Medulla oblongata (tissue), 1 donor: ENCODE data around the gene CHTF8.

Experiments used
- DNase-seq: peaks from one replicate; pipeline ENCODE4 v3.0.0-alpha.2; 2015; ENCODE audit errors: extremely low spot score

Gene CHTF8

DNA sequence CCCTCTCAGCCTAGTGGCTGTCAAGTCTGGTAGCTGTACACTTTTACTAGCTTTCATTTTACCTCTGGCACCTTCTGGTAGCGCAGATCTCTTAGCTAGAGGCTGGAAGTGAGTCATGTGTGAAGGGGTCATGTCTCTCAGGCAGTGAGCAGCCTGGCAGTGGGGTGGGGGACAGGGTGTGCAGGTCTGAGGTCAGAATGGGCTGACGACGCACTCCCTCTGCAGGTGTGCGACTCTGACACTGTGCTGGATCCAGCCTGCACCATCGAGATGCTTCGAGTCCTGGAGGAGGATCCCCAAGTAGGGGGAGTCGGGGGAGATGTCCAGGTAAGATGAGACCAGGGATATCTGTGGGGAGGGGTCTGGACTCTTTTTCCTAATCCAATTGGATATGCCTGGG is 19.2 kb downstream of the CHTF8 start:
- DNase-seq: no peak

DNA sequence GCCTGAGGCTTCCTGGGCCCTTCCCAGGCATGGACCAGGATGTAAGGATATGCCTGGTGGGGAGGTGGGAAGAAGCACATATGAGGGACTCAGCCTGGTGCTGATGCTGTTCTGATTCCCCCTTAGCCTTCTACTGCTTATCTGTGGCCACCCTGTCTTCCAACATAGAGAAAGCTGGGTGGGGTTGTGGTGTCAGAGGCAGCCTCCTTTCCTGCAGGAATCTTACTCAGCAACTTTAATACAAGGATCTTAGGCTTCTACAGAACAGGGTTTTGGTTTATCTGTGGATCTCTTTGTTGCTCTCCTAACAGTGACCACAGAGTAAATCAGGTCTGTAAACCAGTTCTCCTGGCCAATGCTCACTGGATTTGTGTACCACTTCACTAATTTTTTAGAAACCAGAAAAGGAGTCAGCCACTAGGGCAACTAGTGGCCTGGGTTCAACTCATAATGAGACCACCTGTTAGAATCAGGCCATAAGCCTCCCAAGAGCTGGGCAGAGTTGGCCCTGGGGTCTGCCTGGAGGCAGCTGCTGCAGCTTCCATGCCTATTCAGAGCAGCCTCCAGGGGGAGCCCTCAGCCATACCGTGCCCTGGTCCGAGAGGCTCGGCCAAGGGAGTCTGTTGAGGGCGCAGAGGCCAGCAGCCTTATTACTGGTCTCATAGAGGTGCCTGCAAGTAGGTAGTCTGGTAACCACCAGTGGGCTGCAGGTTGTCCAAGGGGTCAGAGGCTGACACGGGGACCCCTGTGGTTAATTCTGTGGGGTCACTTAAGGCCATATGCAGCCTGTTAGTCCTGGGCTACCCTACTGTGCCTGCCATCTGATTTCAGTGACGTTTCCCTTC is 19.9 kb downstream of the CHTF8 start:
- no peak for DNase-seq

DNA sequence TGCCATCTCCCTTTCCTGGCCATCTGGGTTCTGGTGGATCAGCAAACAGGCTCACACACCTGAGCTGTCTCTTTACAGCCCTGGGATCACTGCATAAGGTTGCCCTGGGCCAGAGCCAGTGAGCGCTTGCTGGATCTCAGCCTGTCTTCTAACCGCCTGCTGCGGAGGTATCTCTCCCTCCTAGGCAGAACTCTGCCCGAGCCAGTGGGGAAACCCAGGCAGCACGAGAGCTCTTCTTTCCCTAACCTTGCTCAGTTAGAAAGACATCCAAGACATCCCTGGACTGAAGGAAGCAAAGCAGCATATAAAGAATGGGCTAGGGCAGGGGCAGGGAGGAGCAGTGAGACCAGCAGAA is 20.5 kb downstream of the CHTF8 start:
- DNase-seq: no peak

DNA sequence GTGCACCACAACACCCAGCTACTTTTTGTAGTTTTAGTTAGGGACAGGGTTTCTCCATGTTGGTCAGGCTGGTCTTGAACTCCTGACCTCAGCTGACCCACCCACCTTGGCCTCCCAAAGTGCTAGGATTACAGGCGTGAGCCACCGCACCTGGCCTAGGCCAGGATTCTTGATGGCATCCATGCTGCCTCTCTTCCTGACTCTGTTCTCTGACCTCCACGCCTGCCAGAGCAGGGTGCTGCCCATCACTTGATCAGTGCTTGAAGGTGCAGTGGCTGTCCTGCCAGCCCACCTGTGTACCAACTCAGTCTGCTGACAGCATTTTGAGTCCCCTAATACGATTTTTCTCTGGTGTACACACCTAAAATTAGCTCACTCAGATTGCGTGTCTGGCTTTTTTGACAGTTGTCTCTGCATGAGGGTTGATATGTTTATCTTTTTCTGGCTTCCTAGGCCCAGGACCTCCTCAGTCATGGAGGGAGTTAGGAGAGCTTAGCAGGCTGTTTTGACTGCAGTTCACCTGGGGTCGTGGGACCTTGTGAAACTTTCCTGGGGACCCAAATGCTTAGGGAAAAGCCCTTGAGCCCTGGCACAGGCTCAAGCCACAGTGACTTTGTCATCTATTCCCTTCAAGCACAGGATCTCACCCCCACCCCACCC is 21.0 kb downstream of the CHTF8 start:
- DNase-seq: no peak

DNA sequence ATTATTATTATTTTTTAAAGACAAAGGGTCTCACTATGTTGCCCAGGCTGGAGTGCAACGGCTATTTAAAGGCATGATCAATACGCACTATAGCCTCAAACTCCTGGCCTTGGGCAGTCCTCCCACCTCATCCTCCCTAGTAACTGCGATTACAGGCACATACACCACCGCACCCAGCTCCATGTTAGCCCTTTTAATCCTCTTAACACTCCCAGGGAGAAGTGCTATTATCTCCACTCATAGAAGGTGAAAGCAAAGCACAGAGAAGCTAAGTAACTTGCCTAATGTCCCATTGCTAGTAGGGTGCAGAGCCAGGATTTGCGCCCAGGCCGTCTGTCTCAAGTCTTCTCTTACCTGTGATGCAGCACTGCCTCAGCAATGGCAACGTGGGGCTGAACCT is 22.0 kb downstream of the CHTF8 start:
- DNase-seq: no peak

DNA sequence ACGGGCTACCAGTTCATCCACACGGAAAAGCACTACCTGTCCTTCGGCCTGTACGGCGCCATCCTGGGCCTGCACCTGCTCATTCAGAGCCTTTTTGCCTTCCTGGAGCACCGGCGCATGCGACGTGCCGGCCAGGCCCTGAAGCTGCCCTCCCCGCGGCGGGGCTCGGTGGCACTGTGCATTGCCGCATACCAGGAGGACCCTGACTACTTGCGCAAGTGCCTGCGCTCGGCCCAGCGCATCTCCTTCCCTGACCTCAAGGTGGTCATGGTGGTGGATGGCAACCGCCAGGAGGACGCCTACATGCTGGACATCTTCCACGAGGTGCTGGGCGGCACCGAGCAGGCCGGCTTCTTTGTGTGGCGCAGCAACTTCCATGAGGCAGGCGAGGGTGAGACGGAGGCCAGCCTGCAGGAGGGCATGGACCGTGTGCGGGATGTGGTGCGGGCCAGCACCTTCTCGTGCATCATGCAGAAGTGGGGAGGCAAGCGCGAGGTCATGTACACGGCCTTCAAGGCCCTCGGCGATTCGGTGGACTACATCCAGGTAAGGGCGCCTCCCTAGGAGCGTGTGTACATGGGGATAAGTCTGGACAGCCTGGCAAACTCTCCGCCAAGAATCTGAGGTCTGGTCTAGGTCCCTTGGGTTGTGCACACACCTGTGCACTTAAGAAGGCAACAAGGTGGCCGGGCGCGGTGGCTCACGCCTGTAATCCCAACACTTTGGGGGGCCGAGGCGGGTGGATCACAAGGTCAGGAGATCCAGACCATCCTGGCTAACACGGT is 22.7 kb downstream of the CHTF8 start:
- DNase-seq: no peak

DNA sequence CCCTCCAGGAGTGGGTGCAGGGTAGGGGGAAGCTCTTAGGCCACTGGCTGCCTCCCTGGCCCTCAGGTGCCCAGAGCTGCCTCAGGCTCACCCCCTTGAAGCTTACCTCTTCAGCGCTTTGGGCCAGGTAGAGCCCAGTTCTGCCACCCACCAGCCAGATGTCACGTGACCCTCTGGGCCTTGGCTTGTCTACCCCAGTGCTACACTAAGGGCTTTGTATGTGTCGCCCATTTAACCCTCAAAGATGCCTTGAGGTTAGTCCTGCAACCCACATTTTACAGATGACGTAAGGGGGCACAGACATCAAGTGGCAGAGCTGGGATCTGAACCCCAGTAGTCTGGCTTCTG is 23.5 kb downstream of the CHTF8 start:
- DNase-seq: no peak

DNA sequence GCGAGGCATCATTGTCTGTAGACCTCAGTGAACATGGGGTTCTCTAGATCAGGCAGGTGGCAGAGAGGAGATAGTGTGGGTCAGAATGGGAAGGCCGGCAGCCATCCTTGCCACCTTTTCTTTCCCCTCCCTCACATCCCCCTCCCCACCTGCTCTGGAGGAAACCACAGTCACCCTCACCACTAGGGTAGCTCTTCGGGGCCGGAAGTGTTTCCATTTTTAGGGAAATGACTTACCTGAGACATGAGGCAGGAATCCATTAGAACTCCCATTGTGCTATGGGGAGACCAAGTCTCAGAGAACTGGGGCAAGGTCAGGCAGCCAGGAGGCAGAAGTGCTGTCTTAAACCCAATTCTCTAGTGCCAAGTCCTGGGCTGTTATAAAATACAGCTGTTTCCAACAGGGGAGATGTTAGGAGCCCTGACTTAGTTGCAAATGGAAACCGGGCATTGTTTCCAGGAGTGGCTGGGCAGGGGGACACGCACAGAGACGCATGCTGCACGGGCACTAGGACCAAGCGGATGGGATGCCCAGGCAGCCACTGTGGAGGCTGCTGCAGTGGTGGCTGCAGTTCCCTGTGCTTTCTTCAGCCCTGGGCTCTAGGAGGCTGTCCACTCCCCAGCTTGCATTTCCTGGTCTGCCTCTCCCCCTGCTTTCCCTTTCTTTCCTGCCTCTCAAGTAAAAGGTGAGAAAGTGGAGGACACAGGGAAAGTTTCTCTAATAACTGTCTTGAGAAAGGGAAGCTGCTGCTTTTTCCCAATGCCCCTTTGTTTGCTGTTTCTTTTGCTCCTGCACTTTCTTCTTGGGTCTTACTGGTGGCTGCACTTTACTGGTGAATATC is 24.1 kb downstream of the CHTF8 start:
- DNase-seq: no peak

DNA sequence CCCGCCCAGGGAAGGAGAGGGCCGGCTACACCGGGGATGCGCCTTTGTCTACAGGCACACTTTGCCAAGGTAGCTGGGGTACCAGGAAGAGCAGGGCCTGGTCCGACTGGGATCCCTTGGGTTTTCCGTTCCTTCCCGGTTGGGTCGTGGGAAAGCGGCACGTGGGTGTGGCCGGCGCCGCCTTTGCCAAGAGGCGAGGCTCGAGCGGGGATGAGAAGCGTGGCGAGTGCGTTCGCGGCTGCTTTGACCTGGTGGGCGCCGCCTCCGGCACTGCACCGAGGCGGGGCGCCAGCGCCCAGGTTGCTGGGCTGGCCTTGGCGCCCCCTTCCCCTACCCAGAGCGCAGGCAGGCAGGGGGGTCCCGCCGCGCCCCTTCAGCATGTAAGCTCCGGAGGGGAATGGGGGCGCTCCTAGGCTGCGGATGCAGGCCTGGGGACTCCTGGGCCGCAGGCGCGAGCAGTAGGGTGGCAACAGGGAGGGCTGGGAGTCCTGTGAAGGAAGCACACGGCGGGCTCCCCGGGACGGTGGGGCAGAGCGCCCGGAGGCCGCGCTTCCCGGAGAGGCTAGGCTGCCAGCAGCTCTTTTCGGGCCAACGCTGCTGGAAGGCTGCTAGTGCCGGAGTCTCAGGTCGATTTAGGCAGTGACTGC is 24.9 kb downstream of the CHTF8 start:
- no peak for DNase-seq

DNA sequence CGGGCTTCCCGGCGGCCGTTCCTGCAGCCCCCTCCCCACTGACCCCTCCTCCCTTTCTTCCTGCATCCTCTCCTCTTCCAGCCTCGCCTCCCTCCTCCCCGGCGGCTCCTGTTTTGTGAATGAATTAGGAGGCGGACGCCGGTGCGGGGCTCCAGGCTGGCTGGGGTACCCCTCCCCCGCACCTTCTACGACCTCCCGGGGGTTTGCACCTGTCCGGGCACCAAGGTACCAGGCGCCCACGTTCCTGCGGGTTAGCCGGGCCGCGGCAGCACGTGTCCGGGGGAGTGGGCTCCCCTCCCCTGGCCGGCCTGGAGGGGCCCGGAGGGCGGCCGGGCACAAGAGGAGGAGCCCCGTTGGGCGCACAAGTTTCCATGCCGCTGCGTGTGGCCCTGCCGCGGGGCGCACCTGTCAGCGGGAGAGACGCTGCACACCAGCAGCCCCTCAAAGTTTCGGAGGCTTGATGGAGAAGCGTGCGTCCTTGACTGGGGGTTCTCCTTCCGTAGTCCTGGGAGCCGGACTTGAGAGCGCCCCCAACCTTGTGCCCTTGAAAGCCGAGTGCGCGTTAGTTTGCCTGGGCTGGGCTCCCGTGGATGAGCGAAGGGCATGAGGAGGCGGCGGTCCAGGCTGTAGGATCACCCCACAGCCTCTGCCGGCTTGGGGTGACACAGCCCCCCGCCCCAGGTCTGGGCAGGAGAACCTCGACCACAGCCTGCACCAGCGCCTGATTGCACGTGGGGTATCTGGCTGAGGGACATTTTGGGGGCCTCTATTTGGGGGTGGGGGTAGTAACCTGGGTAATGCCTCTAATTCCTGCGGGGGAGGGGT is 25.7 kb downstream of the CHTF8 start:
- DNase-seq: no peak

DNA sequence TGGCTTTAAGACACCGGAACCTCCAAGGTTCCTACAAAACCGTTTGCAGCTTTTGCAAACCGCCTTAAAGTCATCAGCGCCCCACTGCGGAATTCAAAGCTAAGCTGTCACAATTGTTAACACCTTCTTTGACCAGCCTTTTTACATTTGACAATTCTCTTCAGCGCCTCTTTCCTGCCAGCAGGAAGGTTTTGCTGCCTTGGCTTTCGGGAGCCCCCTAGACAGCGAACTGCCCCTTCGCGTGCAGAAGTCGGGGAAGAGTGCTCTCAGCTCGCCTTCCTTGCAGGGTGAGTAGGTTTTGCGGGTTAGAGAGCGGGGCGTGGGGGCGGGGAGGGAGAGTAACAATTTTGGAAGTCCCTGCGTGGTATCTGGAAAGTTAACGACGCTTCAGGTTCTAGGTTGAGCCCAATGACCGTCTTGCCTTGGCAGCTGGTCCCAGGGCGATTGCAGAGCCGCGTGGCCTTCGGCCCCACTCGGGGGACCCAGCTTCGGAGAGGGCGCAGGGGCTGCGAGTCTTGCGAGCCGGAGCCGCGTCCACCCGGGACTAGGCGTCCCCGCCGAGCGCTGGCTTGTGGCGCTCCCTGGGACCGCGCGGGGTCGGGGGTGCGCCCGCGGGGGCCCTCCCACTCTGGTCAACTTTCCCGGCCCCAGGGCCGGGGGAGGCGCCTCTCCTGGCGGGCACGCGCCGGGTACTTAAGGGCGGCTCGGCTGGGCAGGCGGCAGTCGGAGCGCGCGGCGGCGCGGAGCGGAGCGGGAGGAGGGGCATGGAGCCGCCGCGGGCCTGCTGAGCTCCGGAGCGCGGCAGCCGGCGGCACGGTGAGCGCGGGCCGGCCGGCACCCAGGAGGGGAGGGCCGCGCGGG is 26.7 kb downstream of the CHTF8 start, which contains the start of gene HAS3:
Gene HAS3 (plus strand): TSS at position 153 of the 861 bp plus-strand sequence. CDS start 3,743 bp downstream, outside the sequence.
- DNase-seq: peak; percentile 29

DNA sequence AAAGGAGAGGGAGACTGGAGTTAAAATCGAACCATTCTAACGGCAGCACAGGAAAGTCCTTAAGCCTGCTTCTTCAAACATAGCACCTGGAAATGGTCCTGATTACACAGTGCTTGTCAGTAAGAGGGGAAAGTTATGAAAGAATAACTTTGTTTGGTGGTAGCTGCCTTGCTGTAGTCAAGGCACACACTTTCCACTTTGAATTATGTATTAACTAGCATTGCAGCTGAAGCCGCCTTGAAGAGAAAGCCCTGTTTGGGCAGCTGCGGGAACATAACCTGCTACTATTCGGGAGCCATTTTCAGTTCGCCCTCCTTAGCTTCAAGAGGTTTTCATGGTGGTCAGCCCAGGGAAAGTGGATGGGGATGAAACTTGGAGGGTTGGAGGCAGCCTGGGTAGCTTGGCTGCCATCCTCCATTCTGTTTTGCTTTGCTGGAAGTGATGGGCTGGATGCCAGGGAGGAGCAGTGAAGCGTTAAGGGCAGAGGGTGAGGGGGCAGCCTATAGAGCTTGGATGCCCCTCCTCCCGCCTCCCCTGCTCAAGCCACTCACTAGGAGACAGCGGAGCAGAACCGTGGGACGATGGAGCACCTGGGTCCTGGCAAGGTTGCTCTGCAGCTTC is 32.2 kb downstream of the CHTF8 start:
- no peak for DNase-seq

DNA sequence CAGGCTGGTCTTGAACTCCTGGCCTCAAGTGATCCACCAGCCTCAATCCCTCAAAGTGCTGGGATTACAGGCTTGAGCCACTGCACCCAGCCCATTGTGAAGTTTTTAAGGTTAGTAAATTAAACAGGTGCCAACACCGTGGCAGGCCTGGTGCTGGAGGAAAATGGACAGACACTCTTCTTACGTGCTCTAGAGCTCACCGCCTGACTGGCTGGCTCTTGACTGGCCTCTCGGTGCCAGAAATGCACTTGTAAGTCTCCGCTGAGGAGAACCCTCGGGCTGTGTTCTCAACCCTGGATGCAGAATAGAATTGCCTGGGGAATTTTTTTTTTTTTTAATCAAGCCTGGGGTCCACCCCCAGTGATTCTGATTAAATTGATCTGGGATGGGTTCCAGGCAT is 37.2 kb downstream of the CHTF8 start:
- no peak for DNase-seq

DNA sequence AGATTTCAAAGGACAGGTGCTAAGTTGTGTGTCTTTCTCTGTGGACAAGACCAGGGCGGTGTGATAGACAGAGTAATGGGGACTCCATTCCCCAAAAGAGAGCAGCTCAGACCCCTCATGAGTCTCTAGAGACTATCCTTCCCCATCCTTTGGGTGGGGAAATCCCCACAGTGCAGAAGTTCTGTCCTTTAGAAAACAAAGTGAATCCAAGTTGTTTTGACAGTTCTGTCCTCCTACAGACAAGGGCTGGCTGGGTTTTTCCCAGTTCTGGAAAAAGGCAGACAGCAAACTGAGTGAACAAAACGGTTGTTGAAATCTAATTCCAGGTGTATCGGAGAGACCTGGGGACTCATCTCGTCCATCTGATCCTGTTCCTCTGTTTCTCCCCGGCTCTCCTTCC is 37.9 kb downstream of the CHTF8 start:
- DNase-seq: no peak

DNA sequence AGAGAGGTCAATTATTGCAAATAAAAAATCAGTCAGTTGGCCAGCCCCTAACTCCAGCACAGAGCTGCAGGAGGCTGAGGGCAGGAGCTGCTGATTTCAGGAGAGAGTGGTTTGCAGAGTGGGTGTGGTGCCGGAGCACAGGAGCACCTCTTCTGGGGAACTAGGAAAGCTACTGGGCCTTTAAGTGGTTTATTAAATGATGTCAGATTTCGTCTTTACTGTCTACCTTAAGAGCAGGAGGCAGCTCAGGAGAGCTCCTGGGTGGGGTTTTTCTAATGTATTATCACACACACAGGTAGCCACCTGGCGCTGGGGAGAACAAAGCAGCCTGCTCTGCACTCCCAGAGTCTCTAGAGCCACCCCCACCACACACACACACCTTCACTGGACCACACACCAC is 38.4 kb downstream of the CHTF8 start:
- no peak for DNase-seq

DNA sequence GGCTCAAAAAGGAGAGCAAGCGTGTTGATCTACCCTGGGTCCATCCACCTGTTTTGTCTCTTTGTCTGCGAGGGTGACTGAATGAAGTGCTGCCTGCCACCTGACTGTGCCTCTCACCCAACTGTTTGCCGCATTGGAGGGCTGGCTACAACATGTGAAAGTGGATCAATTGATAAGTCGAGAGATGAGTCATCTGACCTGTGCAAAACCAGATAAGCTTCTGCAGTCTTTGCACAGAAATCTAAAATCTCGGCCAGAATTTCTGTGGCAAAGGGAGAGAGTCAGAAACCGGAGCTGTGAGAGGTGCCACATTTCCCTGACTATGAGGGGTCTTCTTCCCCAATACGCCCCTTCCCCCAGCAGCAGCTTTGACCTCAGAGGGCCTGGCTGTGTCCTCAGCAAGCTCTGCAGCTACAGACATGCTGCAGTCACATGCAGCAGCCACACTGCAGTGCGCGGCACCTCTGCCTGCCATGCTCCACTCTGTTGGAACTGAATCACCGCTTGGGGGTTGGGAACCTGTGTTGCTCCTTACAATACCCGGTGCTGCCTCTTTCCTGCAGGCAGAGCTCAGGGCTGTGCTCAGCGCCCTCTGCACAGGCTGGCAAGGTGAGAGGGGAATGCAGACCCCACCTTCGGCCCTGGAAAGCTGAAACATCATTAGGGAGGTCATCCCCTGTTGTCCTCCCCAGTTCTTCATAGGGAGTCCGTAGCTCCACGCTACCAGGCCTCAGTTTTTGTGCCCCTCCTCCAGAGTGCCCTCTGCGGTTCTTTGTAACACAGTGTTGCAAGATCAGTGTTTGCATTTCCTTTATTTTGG is 43.1 kb downstream of the CHTF8 start:
- no peak for DNase-seq

DNA sequence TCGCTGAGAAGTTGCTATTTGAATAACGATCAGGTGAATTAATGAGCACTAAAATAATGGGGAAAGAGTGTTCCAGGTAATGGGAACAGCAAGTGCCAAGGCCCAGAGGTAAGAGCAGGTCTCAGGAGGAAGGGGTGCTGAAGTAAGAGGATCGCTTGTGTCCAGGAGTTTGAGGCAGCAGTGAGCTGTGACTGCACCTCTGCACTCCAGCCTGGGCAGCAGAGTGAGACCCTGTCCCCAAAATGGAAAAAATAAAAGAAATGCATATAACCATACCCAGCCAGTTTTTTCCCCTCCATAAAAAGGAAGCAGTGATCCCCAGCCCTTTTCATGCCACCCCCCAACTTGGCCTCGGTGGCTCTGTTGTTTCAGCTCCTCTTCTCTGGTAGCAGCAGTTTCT is 43.7 kb downstream of the CHTF8 start:
- no peak for DNase-seq

DNA sequence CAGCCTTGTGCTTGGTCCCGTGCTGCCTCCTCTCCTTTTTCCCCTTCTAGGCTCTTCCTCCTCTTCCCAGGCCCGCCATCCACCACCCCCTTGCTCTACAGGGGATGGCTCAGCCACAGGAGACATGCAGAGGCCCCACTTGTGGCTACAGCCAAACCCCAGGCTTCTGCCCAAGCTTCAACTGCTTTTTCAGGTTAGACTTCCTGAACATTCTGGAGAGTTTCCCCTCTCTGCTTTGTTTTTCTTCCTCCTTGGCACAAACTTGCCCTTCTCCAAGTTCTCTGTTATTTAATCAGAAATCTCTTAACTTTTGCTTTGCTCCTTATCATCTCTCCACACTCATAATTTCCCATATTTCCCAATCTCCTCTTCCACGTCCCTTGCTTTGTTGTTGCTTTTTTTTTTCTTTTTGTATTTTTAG is 45.2 kb downstream of the CHTF8 start:
- no peak for DNase-seq
